Natural killer cell (primary cell): ENCODE data around the gene PALLD. TPM values are rescaled to one million over a fixed set of nuclear protein-coding genes. Genes with fewer than 3 reads are reported as not detected.

Experiments
- ATAC-seq, 3 donors: fragments of 150-1000 bp in 2 of 3; fragments of 200-7000 bp in 1 of 3; cut with Tn5 transposase; 1 replicate in 1 of 3; 2 replicates in 2 of 3; pipeline ENCODE4 v1.10.0; 2021; ENCODE audit warnings: mild to moderate bottlenecking in 2 of 3, moderate library complexity in 2 of 3
- DNase-seq, 2 donors: peaks; one replicate each; pipeline versions ENCODE4 v3.0.0 to v3.0.0-alpha.2; 2013 to 2021; ENCODE audit warnings: mixed read lengths in 1 of 2
- H3K27ac ChIP-seq: one replicate; pipeline ENCODE4 v1.5.1; 2013; ENCODE audit warnings: mild to moderate bottlenecking, low read length
- H3K27me3 ChIP-seq: one replicate; pipeline ENCODE4 v1.6.1; 2013; ENCODE audit warnings: low read length; ENCODE audit not compliant: control insufficient read depth, insufficient read depth
- H3K36me3 ChIP-seq: one replicate; pipeline ENCODE4 v1.6.1; 2013; ENCODE audit warnings: low read length; ENCODE audit not compliant: control insufficient read depth, insufficient read depth
- H3K4me1 ChIP-seq: one replicate; pipeline ENCODE4 v1.6.1; 2013; ENCODE audit warnings: low read length; ENCODE audit not compliant: control insufficient read depth, insufficient read depth
- H3K4me3 ChIP-seq: one replicate; pipeline ENCODE4 v1.5.1; 2013; ENCODE audit warnings: low read length
- H3K9me3 ChIP-seq: one replicate; pipeline ENCODE4 v1.6.1; 2013; ENCODE audit warnings: low read length; ENCODE audit not compliant: control insufficient read depth, insufficient read depth
- H3K27ac Mint-ChIP-seq, 2 donors: one replicate each; pipeline ENCODE4 v1.8.0; 2022; ENCODE audit warnings: mild to moderate bottlenecking in 2 of 2, mixed read lengths in 2 of 2, moderate library complexity in 1 of 2
- H3K27me3 Mint-ChIP-seq, 2 donors: one replicate each; pipeline ENCODE4 v1.8.0; 2022; ENCODE audit warnings: low read depth in 2 of 2, mixed read lengths in 2 of 2
- H3K36me3 Mint-ChIP-seq: one replicate; pipeline ENCODE4 v1.8.0; 2022; ENCODE audit warnings: mixed read lengths
- H3K4me1 Mint-ChIP-seq, 2 donors: one replicate each; pipeline ENCODE4 v1.8.0; 2022; ENCODE audit warnings: mixed read lengths in 2 of 2
- H3K4me3 Mint-ChIP-seq: one replicate; pipeline ENCODE4 v1.8.0; 2022; ENCODE audit warnings: mild to moderate bottlenecking, moderate library complexity, mixed read lengths
- H3K9me3 Mint-ChIP-seq, 2 donors: one replicate each; pipeline ENCODE4 v1.8.0; 2022; ENCODE audit warnings: mixed read lengths in 2 of 2
- CTCF ChIP-seq: fragments of 200-600 bp; IDR thresholded peaks from one replicate; pipeline ENCODE4 v1.8.0; 2022; ENCODE audit warnings: antibody characterized with exemption
- whole genome bisulfite sequencing: methylation state at CpG from one replicate; pipeline ENCODE4 v1.1.7; 2013; ENCODE audit warnings: missing lambda C conversion rate; ENCODE audit not compliant: insufficient coverage; 5-methylcytosine and 5-hydroxymethylcytosine counted together
- intact Hi-C: fragments of 100-400 bp; cut with micrococcal nuclease; formaldehyde crosslinking; loops from one replicate; pipeline ENCODE4 v1.14.2; 2022
- total RNA-seq, 4 donors: library from RNA; stranded (reverse); fragments of 120-200 nt in 1 of 4; gene quantifications; one replicate each; pipeline versions ENCODE4 v1.2.3 to v1.2.4, GENCODE V29; 2013 to 2022

The PALLD gene
- total RNA-seq, 3 donors from 2014 or later (not counting 1 experiment from before 2014, with no cell fraction given): 15.1 to 25.4 (median 22.8) TPM

GRCh38 chr4:168688584-168688983 is 191.7 kb downstream of the PALLD start:
- H3K4me1 Mint-ChIP-seq: no peaks in the 10 kb centered on the region
- no peak for TF ChIP-seq CTCF
- H3K27me3 Mint-ChIP-seq: peaks cover 18% of the 10 kb centered on the region in 2 donors
- H3K9me3 Mint-ChIP-seq: no peaks in the 10 kb centered on the region
- no peaks in the 10 kb centered on the region for H3K36me3 ChIP-seq
- H3K9me3 ChIP-seq: no peaks in the 10 kb centered on the region
- ATAC-seq: no peak
- intact Hi-C loops: no loop called here
- H3K4me3 ChIP-seq: no peak overlapping the region
- 93% methylated on average over 3 of the region's 3 CpGs for WGBS
- H3K4me3 Mint-ChIP-seq: no peak overlapping the region
- no peaks in the 10 kb centered on the region for H3K4me1 ChIP-seq
- H3K36me3 Mint-ChIP-seq: no peaks in the 10 kb centered on the region
- H3K27ac ChIP-seq: no peak overlapping the region
- no peak for DNase-seq
- no peak overlapping the region for H3K27ac Mint-ChIP-seq
- no peaks in the 10 kb centered on the region for H3K27me3 ChIP-seq

- TF ChIP-seq CTCF: no peak
- WGBS: no CpG with 5 or more reads among the region's 1 CpG
Measured at GRCh38 chr4:168689791-168690190, 192.9 kb downstream of the PALLD start.

GRCh38 chr4:168690199-168690598 is 193.3 kb downstream of the PALLD start:
- Mint-ChIP-seq H3K27ac (no peak overlapping the region), H3K27me3 (peaks cover 17 to 30% of the 10 kb centered on the region in 2 donors), H3K4me1 (no peaks in the 10 kb centered on the region), H3K36me3 (no peaks in the 10 kb centered on the region), H3K9me3 (no peaks in the 10 kb centered on the region), H3K4me3 (no peak overlapping the region)
- no peak for TF ChIP-seq CTCF
- Histone ChIP-seq H3K4me1 (no peaks in the 10 kb centered on the region), H3K27ac (no peak overlapping the region), H3K4me3 (no peak overlapping the region), H3K9me3 (no peaks in the 10 kb centered on the region), H3K27me3 (no peaks in the 10 kb centered on the region), H3K36me3 (no peaks in the 10 kb centered on the region)
- DNase-seq: no peak
- intact Hi-C loops: no loop called here
- WGBS: 44% methylated on average over 1 of the region's 2 CpGs
- no peak for ATAC-seq

More at GRCh38 chr4:168689791-168690190, 192.9 kb downstream of the PALLD start:
- Histone ChIP-seq H3K4me1 (no peaks in the 10 kb centered on the region), H3K27me3 (no peaks in the 10 kb centered on the region), H3K4me3 (no peak overlapping the region), H3K27ac (no peak overlapping the region), H3K36me3 (no peaks in the 10 kb centered on the region), H3K9me3 (no peaks in the 10 kb centered on the region)
- H3K27ac Mint-ChIP-seq: no peak overlapping the region
- no peaks in the 10 kb centered on the region for H3K36me3 Mint-ChIP-seq
- no peak overlapping the region for H3K4me3 Mint-ChIP-seq
- H3K4me1 Mint-ChIP-seq: no peaks in the 10 kb centered on the region
- no peaks in the 10 kb centered on the region for H3K9me3 Mint-ChIP-seq
- H3K27me3 Mint-ChIP-seq: peaks cover 18 to 30% of the 10 kb centered on the region in 2 donors
- ATAC-seq: no peak
- intact Hi-C loops: no loop called here
- DNase-seq: no peak

- no peak overlapping the region for H3K4me3 Mint-ChIP-seq
Measured at GRCh38 chr4:168691631-168692369, 194.9 kb downstream of the PALLD start.

More at GRCh38 chr4:168691631-168692369, 194.9 kb downstream of the PALLD start:
- H3K4me3 ChIP-seq: no peak overlapping the region
- Mint-ChIP-seq H3K9me3 (no peaks in the 10 kb centered on the region), H3K36me3 (no peaks in the 10 kb centered on the region), H3K27me3 (peaks cover 8 to 23% of the 10 kb centered on the region in 2 donors), H3K27ac (no peak overlapping the region), H3K4me1 (no peaks in the 10 kb centered on the region)
- TF ChIP-seq CTCF: no peak
- H3K9me3 ChIP-seq: no peaks in the 10 kb centered on the region
- intact Hi-C loops: no loop called here
- H3K27ac ChIP-seq: no peak overlapping the region
- 90% methylated on average over 6 of the region's 6 CpGs for WGBS
- H3K27me3 ChIP-seq: no peaks in the 10 kb centered on the region
- DNase-seq: no peak
- no peaks in the 10 kb centered on the region for H3K36me3 ChIP-seq
- ATAC-seq: no peak
- no peaks in the 10 kb centered on the region for H3K4me1 ChIP-seq
